Measurements from ENCODE around the gene TOMM34.

TOMM34 gene

GRCh38 chr20:44924541-44924940 is 35.7 kb downstream of the TOMM34 start:
- DNase-seq: no peak

GRCh38 chr20:44921447-44921846 is 38.8 kb downstream of the TOMM34 start:
- no peak for DNase-seq

- DNase-seq: no peak
Observed at GRCh38 chr20:44918761-44919160, 41.4 kb downstream of the TOMM34 start.

GRCh38 chr20:44918342-44918741 is 41.9 kb downstream of the TOMM34 start:
- DNase-seq: no peak

GRCh38 chr20:44917399-44917798 is 42.8 kb downstream of the TOMM34 start:
- DNase-seq: no peak

GRCh38 chr20:44916586-44916985 is 43.6 kb downstream of the TOMM34 start:
- DNase-seq: no peak

GRCh38 chr20:44914924-44915323 is 45.3 kb downstream of the TOMM34 start:
- DNase-seq: no peak

GRCh38 chr20:44912189-44912588 is 48.0 kb downstream of the TOMM34 start:
- DNase-seq: no peak

GRCh38 chr20:44911264-44911921 is 48.8 kb downstream of the TOMM34 start:
- peak; percentile 47 for DNase-seq

- DNase-seq: no peak
Observed at GRCh38 chr20:44910690-44911262, 49.4 kb downstream of the TOMM34 start.

GRCh38 chr20:44909872-44910689 is 50.1 kb downstream of the TOMM34 start, which contains the start of gene PABPC1L:
TSS of gene PABPC1L (plus strand) at chr20:44910060. CDS start at chr20:44910144, 84 bp downstream.
- peak; percentile 82 for DNase-seq

GRCh38 chr20:44908987-44909871 is 51.0 kb downstream of the TOMM34 start:
- DNase-seq: no peak

GRCh38 chr20:44904377-44904776 is 55.8 kb downstream of the TOMM34 start:
- no peak for DNase-seq

- DNase-seq: no peak
Observed at GRCh38 chr20:44901974-44902373, 58.2 kb downstream of the TOMM34 start.

GRCh38 chr20:44900231-44900854 is 59.9 kb downstream of the TOMM34 start:
- DNase-seq: no peak

- no peak for DNase-seq
Observed at GRCh38 chr20:44897133-44897532, 63.1 kb downstream of the TOMM34 start.

GRCh38 chr20:44896583-44896982 is 63.6 kb downstream of the TOMM34 start:
- DNase-seq: no peak

- DNase-seq: no peak
Observed at GRCh38 chr20:44894959-44895358, 65.2 kb downstream of the TOMM34 start.

All from stimulated activated CD4-positive, alpha-beta T cell treated with anti-CD3 and anti-CD28 coated beads, Interleukin-4, amount 100 ng/mL, for 1 hour (primary cell).